Right lobe of liver (tissue), 4 donors: ENCODE results near the gene CLDN22.

Experiments
- POLR2A ChIP-seq: fragments of 450-650 bp; IDR thresholded peaks from one replicate; pipeline ENCODE4 v1.6.1; 2017; ENCODE audit warnings: antibody characterized with exemption, mild to moderate bottlenecking
- TF ChIP-seq, protein P1 (sequence below), 4 donors: fragments of 200-600 bp in 3 of 4; fragments of 450-650 bp in 1 of 4; IDR thresholded peaks; one replicate each; pipeline versions ENCODE4 v1.5.1 to v1.8.0; 2016 to 2022; ENCODE audit warnings: antibody characterized with exemption in 4 of 4, mild to moderate bottlenecking in 2 of 4
- donor health status: DM: no; HTN: no; CAD: no.
- donor health status: DM: no; HTN: no; CAD: no.
- donor health status: DM: no; HTN: yes; CAD: no.

DNA sequence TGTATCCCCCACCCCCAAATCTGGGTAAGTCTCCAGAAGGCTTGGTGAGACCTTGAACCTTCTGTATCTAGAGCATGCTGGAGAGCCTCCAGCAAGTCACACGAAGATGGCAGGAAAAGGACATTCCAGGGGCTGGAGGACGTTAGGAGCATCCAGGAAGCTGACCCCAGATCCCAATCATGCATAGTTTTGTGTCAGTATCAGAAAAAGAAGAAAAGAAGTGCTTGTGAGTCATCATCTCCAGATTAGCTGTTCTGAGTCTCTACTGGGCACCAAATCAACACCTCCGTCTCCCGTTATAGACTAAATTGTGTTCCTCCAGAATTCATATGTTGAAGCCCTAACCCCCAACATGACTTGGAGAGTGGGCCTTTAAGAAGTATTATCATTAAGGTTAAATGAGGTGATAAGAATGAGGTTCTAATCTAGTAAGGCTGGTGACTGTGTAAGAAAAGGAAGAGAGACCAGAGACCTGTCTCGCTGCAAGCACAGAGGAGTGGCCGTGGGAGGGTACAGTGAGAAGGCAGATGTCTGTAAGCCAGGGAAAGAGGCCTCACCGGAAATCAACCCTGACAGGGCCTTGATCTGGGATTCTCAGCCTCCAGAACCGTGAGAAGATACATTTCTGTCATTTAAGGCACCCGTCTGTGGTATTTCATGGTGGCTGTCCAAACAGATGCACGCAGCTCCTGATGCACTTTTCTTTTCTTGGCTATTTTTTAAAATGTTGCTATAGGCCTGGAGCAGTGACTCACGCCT, 40.3 kb upstream of the CLDN22 start:
- TF ChIP-seq, protein P1, sequence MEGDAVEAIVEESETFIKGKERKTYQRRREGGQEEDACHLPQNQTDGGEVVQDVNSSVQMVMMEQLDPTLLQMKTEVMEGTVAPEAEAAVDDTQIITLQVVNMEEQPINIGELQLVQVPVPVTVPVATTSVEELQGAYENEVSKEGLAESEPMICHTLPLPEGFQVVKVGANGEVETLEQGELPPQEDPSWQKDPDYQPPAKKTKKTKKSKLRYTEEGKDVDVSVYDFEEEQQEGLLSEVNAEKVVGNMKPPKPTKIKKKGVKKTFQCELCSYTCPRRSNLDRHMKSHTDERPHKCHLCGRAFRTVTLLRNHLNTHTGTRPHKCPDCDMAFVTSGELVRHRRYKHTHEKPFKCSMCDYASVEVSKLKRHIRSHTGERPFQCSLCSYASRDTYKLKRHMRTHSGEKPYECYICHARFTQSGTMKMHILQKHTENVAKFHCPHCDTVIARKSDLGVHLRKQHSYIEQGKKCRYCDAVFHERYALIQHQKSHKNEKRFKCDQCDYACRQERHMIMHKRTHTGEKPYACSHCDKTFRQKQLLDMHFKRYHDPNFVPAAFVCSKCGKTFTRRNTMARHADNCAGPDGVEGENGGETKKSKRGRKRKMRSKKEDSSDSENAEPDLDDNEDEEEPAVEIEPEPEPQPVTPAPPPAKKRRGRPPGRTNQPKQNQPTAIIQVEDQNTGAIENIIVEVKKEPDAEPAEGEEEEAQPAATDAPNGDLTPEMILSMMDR (IDR thresholded peaks at IDR 0.05) = no peak
- TF ChIP-seq POLR2A = no peak
